Uterus (tissue), 2 donors: ENCODE results near the gene INPP5D.

Source experiments
- CTCF ChIP-seq, 4 experiments: fragments of 200-600 bp in 2 of 4; fragments of 450-650 bp in 2 of 4; sonication (generic) in 2 of 4; IDR thresholded peaks; one replicate each; pipeline ENCODE4 v1.5.1; 2016 to 2019; ENCODE audit warnings: antibody characterized with exemption in 4 of 4, mild to moderate bottlenecking in 2 of 4, moderate library complexity in 1 of 4
- POLR2A ChIP-seq, 2 donors: fragments of 450-650 bp; IDR thresholded peaks; one replicate each; pipeline ENCODE4 v1.6.1; 2016; ENCODE audit warnings: antibody characterized with exemption in 2 of 2, mild to moderate bottlenecking in 1 of 2, moderate library complexity in 1 of 2

GRCh38 chr2:233129351-233129978 is 69.3 kb downstream of the INPP5D start:
- no peak for TF ChIP-seq CTCF (IDR thresholded peaks at IDR 0.05)
- TF ChIP-seq POLR2A (IDR thresholded peaks at IDR 0.05): no peak
